Bronchial epithelial cell (primary cell): ENCODE results near the gene JAG2. TPM values are rescaled to one million over a fixed set of nuclear protein-coding genes. Genes with fewer than 3 reads are reported as not detected.
A peak's percentile ranks its signal among the peaks of the same experiment; 100 is the strongest.

Experiments used
- DNase-seq: peaks from one replicate; pipeline ENCODE4 v3.0.0-alpha.2; 2010; ENCODE audit warnings: low read depth
- FAIRE-seq: peaks from 2 replicates; lab custom pipeline; 2011; peaks lifted over from hg19 to GRCh38; lab: Jason Lieb, UNC
- H3K27me3 ChIP-seq: 2 replicates; pipeline ENCODE4 v1.5.1; 2011; ENCODE audit warnings: low read length; ENCODE audit not compliant: control insufficient read depth, insufficient read depth
- H3K36me3 ChIP-seq: 2 replicates; pipeline ENCODE4 v1.5.1; 2011; ENCODE audit warnings: low read length; ENCODE audit not compliant: control insufficient read depth, insufficient read depth
- H3K4me3 ChIP-seq: 2 replicates; pipeline ENCODE4 v1.5.1; 2011; ENCODE audit warnings: mild to moderate bottlenecking, low read depth, low read length, control low read depth
- CTCF ChIP-seq: IDR thresholded peaks from 2 replicates; pipeline ENCODE4 v1.5.1; 2011; ENCODE audit warnings: mild to moderate bottlenecking, moderate library complexity, low read length, control low read depth, inconsistent platforms; ENCODE audit not compliant: insufficient read depth, severe bottlenecking
- total RNA-seq: library from RNA; depleted of rRNA; stranded (reverse); fragments of >200 nt; gene quantifications from 2 replicates; pipeline ENCODE4 v1.2.1, GENCODE V29; 2014

Gene JAG2
- total RNA-seq, 1 donor from 2014 or later, result 45.3 TPM

- peak; percentile 68 for DNase-seq
- no peak for TF ChIP-seq CTCF
- Histone ChIP-seq H3K4me3 (no peak overlapping the region), H3K36me3 (peaks cover 2% of the 10 kb centered on the region), H3K27me3 (no peaks in the 10 kb centered on the region)
- FAIRE-seq, result no peak
These were observed 5.6 kb upstream of the JAG2 start for GRCh38 chr14:105173901-105174894.

GRCh38 chr14:105173145-105173544 lies 4.6 kb upstream of the JAG2 start:
- no peak for FAIRE-seq
- no peak for DNase-seq
- Histone ChIP-seq H3K36me3 (peaks cover 2% of the 10 kb centered on the region), H3K4me3 (no peak overlapping the region), H3K27me3 (no peaks in the 10 kb centered on the region)
- no peak for TF ChIP-seq CTCF

- no peak for TF ChIP-seq CTCF
- DNase-seq, result no peak
- H3K36me3 ChIP-seq, result peaks cover 2% of the 10 kb centered on the region
- no peak for FAIRE-seq
- H3K27me3 ChIP-seq, result no peaks in the 10 kb centered on the region
- no peak overlapping the region for H3K4me3 ChIP-seq
These were observed 3.9 kb upstream of the JAG2 start for GRCh38 chr14:105172476-105172875.

GRCh38 chr14:105171004-105171673 lies 2.6 kb upstream of the JAG2 start:
- Histone ChIP-seq H3K36me3 (peaks cover 2% of the 10 kb centered on the region), H3K27me3 (no peaks in the 10 kb centered on the region), H3K4me3 (no peak overlapping the region)
- DNase-seq, result no peak
- no peak for TF ChIP-seq CTCF
- no peak for FAIRE-seq

- no peak for FAIRE-seq
- no peak for DNase-seq
- Histone ChIP-seq H3K4me3 (no peak overlapping the region), H3K36me3 (no peaks in the 10 kb centered on the region), H3K27me3 (no peaks in the 10 kb centered on the region)
- no peak for TF ChIP-seq CTCF
These were observed 1.4 kb upstream of the JAG2 start for GRCh38 chr14:105169776-105170655.
